ENCODE results near the gene EPC1.

Gene EPC1

GRCh38 chr10:32330214-32330613 lies 16.7 kb downstream of the EPC1 start:
- DNase-seq, result no peak

GRCh38 chr10:32329061-32329460 lies 17.9 kb downstream of the EPC1 start:
- DNase-seq, result no peak

- no peak for DNase-seq
These were observed 18.5 kb downstream of the EPC1 start for GRCh38 chr10:32328499-32328898.

GRCh38 chr10:32327364-32327691 lies 19.6 kb downstream of the EPC1 start:
- no peak for DNase-seq

GRCh38 chr10:32326680-32327363 lies 20.1 kb downstream of the EPC1 start:
- no peak for DNase-seq

GRCh38 chr10:32326119-32326518 lies 20.8 kb downstream of the EPC1 start:
- DNase-seq, result no peak

- no peak for DNase-seq
These were observed 23.9 kb downstream of the EPC1 start for GRCh38 chr10:32323051-32323450.

- no peak for DNase-seq
These were observed 25.8 kb downstream of the EPC1 start for GRCh38 chr10:32321016-32321631.

- no peak for DNase-seq
These were observed 28.5 kb downstream of the EPC1 start for GRCh38 chr10:32318476-32318896.

GRCh38 chr10:32317795-32318357 lies 29.1 kb downstream of the EPC1 start:
- DNase-seq, result no peak

- DNase-seq, result no peak
These were observed 31.5 kb downstream of the EPC1 start for GRCh38 chr10:32315424-32315823.

GRCh38 chr10:32314588-32314987 lies 32.4 kb downstream of the EPC1 start:
- no peak for DNase-seq

GRCh38 chr10:32308027-32308603 lies 38.8 kb downstream of the EPC1 start:
- DNase-seq, result no peak

- DNase-seq, result no peak
These were observed 39.3 kb downstream of the EPC1 start for GRCh38 chr10:32307609-32308008.

- no peak for DNase-seq
These were observed 47.5 kb downstream of the EPC1 start for GRCh38 chr10:32299354-32299980.

- DNase-seq, result no peak
These were observed 48.7 kb downstream of the EPC1 start for GRCh38 chr10:32298075-32298812.

- DNase-seq, result no peak
These were observed 51.9 kb downstream of the EPC1 start for GRCh38 chr10:32295027-32295426.

GRCh38 chr10:32293581-32293980 lies 53.4 kb downstream of the EPC1 start:
- no peak for DNase-seq

GRCh38 chr10:32279795-32280194 lies 67.2 kb downstream of the EPC1 start:
- no peak for DNase-seq

- no peak for DNase-seq
These were observed 73.6 kb downstream of the EPC1 start for GRCh38 chr10:32273336-32273735.

- DNase-seq, result no peak
These were observed 75.3 kb downstream of the EPC1 start for GRCh38 chr10:32271617-32272016.

GRCh38 chr10:32269343-32270100 lies 77.4 kb downstream of the EPC1 start:
- no peak for DNase-seq

Data from NCI-H2029 (cell line).